ENCODE data around the gene UBR1.
"Not testable (repeated sequence)": the region's sequence is repeated elsewhere in the genome, so short reads cannot be mapped to it uniquely, and the experiment has no call there.

The UBR1 gene

DNA sequence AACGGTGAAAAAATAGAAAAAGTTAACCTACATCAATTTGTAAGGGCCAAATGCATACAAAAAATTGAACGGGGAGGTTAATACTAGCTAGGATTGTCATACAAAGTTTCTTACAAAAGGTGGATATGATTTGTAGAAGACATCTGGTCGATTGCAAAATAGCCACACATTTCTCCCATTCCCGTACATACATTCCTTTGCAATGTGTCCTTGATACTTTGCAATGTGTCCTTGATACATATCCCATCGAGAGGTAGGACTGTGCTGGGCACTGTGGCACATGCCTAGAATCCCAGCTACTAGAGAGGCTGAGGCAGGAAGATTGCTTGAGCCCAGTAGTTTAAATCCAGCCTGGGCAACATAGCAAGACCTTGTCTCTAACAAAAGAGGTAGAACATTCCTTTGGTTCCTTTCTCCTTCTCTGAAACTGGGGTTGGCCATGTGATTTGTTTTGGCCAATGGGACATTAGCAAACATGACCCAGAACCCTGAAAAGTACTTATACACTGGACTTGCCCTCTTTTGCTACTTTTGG is 194.7 kb downstream of the UBR1 start:
- DNase-seq (ENCODE audit: low spot score) = peak; percentile 48

DNA sequence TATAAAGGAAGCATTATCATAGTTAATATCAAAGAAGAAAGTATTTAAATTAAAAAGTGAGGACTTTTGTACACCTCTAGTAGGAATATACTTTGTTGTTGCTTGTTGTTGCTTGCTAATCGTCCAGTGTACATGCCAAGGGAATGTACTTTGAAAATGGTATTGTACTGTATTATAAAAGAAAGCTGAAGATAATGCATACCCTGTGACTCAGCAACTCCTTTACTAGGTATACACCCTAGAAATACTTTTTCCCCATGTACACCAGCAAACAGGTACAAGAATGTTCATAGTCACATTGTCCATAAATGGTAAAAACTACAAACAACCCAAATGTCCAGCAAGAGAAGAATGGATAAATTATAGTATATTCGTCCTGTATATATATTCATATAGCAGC is 197.3 kb downstream of the UBR1 start:
- DNase-seq (ENCODE audit: low spot score) = no peak

DNA sequence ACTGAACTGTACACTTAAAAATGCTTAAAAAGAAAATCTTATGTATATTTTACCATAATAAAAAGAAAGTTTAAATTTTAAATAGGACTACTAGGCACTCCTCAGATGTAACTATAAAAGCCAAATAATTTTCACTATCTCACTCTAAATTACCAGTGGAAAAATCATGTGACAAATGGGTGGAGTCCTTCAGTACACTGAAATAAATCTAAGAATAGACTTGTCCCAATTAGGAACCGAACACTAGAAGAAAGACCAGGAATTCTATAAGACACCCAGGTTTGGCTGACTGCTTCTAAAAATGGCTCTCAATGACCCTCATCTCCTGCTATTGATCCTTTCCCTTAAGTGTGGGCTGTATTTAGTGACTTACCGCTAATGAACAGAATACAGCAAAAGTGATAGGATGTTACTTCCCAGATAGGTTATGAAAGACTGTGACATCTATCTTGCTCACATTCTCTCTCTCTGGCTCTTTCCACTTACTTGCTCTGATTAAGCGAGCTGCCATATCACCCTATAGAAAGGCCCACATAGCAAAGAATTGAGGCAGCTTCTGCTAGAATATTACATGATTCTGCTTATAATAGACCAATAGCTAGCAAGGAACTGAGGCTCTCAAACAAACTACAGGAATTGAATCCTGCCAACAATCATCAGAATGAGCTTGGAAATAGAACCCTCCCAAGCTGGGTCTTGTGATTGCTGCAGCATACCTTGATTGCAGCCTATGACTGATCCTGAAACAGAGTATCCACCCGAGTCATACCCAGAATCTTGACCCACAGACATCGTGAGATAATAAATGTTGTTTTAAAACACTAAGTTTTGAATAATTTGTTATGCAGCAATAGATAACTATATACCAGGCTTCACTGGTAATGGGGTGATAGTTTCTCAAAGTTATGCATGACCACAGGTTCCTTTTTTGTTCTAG is 202.2 kb downstream of the UBR1 start:
- DNase-seq (ENCODE audit: low spot score) = no peak

DNA sequence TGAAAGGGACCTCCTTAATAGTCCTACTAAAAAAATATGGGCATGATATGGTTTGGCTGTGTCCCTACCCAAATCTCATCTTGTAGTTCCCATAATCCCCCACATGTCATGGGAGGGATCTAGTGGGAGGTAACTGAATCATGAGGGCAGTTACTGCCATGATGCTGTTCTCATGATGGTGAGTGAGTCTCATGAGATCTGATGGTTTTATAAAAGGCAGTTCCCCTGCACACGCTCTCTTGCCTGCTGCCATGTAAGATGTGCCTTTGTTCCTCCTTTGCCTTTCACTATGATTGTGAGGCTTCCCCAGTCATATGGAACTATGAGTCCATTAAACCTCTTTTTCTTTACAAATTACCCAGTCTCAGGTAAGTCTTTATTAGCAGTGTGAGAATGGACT is 211.9 kb downstream of the UBR1 start:
- not testable (repeated sequence) for DNase-seq (ENCODE audit: low spot score)
